Measurements from ENCODE around the gene ST6GALNAC3.

GRCh38 chr1:76232666-76233065, 158.1 kb downstream of the ST6GALNAC3 start:
- TF ChIP-seq CTCF (IDR thresholded peaks at IDR 0.05; ENCODE audit: poor library complexity) (no peak), EZH2 (IDR thresholded peaks at IDR 0.05; ENCODE audit: borderline replicate concordance) (no peak)

Data from hepatocyte (in vitro differentiated cells).